ENCODE measurements around the gene ZNF282.

Gene ZNF282

DNA sequence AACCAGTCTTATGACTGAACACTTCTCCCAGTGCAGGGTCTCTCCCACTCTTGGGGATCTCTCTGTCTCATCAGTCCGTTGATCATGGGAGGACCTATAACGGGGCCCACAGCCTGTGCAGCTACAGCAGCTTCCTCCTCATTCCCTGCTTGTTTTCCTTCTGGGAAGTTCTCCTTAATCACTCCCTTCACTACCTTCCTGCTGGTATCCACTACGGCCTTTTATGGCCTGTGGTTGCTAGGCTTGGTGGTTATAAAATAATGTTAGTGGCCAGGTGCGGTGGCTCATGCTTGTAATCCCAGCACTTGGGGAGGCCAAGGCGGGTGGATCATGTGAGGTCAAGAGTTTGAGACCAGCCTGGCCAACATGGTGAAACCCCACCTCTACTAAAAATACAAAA is 3.5 kb upstream of the ZNF282 start:
- peak overlapping the region in 1 of 2 experiments; percentile 12 for H3K4me3 ChIP-seq (ENCODE audit: low read depth in 1 of 2, low read length in 1 of 2)
- H3K9me3 ChIP-seq: no peaks in the 10 kb centered on the region
- H3K27ac ChIP-seq: peak overlapping the region; percentile 48
- H3K36me3 ChIP-seq: no peaks in the 10 kb centered on the region
- TF ChIP-seq, protein P1, sequence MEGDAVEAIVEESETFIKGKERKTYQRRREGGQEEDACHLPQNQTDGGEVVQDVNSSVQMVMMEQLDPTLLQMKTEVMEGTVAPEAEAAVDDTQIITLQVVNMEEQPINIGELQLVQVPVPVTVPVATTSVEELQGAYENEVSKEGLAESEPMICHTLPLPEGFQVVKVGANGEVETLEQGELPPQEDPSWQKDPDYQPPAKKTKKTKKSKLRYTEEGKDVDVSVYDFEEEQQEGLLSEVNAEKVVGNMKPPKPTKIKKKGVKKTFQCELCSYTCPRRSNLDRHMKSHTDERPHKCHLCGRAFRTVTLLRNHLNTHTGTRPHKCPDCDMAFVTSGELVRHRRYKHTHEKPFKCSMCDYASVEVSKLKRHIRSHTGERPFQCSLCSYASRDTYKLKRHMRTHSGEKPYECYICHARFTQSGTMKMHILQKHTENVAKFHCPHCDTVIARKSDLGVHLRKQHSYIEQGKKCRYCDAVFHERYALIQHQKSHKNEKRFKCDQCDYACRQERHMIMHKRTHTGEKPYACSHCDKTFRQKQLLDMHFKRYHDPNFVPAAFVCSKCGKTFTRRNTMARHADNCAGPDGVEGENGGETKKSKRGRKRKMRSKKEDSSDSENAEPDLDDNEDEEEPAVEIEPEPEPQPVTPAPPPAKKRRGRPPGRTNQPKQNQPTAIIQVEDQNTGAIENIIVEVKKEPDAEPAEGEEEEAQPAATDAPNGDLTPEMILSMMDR (IDR thresholded peaks at IDR 0.05): no peak
- no peaks in the 10 kb centered on the region for H3K27me3 ChIP-seq
- peaks cover 38 to 53% of the 10 kb centered on the region in 2 experiments for H3K4me1 ChIP-seq (ENCODE audit: control insufficient read depth in 1 of 2, insufficient read depth in 1 of 2, low read depth in 1 of 2, low read length in 1 of 2)

DNA sequence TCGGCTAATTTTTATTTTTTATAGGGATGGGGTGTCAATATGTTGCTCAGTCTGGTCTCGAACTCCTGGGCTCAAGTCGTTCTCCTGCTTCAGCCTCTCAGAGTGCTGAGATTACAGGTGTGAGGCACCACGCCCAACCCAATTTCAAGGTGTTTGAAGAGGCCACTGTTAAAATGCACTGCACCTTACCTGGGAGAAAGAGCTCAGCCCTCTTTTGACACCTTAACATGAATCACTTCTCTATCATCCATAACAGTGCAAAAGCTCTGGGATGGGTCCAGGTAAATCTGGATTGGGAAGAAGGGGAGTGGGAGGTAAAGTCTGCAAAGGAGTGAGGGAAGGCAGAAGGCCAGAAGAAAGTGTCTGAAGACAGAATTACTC is 557 bp upstream of the ZNF282 start:
- H3K9me3 ChIP-seq: no peaks in the 10 kb centered on the region
- H3K4me3 ChIP-seq (ENCODE audit: low read depth in 1 of 2, low read length in 1 of 2): peak overlapping the region; percentile 69 to 77
- peaks cover 19% of the 10 kb centered on the region for H3K36me3 ChIP-seq
- peaks cover 44 to 52% of the 10 kb centered on the region in 2 experiments for H3K4me1 ChIP-seq (ENCODE audit: control insufficient read depth in 1 of 2, insufficient read depth in 1 of 2, low read depth in 1 of 2, low read length in 1 of 2)
- TF ChIP-seq, protein P1 (IDR thresholded peaks at IDR 0.05): no peak
- H3K27me3 ChIP-seq: no peaks in the 10 kb centered on the region
- H3K27ac ChIP-seq: peak overlapping the region; percentile 90

DNA sequence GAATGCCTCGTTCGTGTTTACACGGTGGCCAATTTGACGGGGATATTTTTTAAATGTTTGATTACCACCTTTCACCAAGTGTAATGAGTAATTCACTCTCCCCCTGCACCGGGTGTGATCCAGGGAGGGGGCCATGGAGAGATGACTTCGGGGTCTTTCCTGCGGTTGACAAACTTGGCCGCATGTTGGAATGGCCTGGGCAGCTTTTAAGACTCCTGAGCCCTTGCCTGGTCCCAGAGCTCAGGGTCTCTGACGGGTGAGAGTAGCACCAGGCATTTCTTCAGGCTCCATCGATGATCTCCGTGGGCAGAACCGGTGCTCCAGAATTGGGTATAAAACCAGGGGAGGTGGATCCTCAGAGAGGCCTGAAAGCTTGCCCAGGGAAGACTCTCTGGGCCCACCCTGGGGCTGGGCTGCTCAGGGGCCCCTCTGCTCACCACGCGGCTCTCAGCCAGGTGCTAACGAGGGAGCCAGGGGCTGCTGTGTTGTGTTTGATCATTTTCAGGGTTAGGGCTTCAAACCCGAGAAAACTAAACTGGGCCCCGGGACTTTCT is 882 bp downstream of the ZNF282 start:
- Histone ChIP-seq H3K27ac (peak overlapping the region; percentile 90), H3K4me3 (ENCODE audit: low read depth in 1 of 2, low read length in 1 of 2) (peak overlapping the region; percentile 69 to 72), H3K36me3 (peaks cover 34% of the 10 kb centered on the region), H3K4me1 (ENCODE audit: control insufficient read depth in 1 of 2, insufficient read depth in 1 of 2, low read depth in 1 of 2, low read length in 1 of 2) (peaks cover 33 to 39% of the 10 kb centered on the region in 2 experiments), H3K9me3 (no peaks in the 10 kb centered on the region), H3K27me3 (no peaks in the 10 kb centered on the region)
- TF ChIP-seq, protein P1 (IDR thresholded peaks at IDR 0.05): no peak

DNA sequence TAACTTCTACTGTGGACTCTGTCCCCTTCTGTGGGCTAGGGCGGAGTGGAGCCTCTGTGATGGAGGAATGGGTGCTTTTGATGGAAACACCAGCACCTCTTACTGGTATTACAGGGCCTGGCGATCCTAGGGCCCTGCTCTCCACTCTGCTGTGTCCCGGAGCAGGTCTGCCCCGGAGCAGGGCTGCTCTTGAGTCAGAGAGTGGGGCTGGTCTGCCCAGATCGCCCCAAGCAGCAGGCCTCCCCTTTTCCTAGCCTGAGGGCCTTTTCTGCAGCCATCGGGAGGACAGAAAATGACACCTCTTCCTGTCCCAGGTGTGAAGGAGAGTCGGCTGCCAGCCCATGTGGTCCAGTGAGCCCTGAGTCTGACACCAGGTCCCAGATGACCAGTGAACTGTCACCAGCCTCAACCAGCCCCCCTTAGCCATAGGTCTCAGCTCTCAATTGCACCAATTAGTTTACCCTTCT is 1.4 kb downstream of the ZNF282 start:
- peak overlapping the region; percentile 69 to 72 for H3K4me3 ChIP-seq (ENCODE audit: low read depth in 1 of 2, low read length in 1 of 2)
- no peaks in the 10 kb centered on the region for H3K27me3 ChIP-seq
- peaks cover 28 to 34% of the 10 kb centered on the region in 2 experiments for H3K4me1 ChIP-seq (ENCODE audit: control insufficient read depth in 1 of 2, insufficient read depth in 1 of 2, low read depth in 1 of 2, low read length in 1 of 2)
- H3K36me3 ChIP-seq: peaks cover 39% of the 10 kb centered on the region
- H3K9me3 ChIP-seq: no peaks in the 10 kb centered on the region
- H3K27ac ChIP-seq: peak overlapping the region; percentile 90
- TF ChIP-seq, protein P1 (IDR thresholded peaks at IDR 0.05): no peak

DNA sequence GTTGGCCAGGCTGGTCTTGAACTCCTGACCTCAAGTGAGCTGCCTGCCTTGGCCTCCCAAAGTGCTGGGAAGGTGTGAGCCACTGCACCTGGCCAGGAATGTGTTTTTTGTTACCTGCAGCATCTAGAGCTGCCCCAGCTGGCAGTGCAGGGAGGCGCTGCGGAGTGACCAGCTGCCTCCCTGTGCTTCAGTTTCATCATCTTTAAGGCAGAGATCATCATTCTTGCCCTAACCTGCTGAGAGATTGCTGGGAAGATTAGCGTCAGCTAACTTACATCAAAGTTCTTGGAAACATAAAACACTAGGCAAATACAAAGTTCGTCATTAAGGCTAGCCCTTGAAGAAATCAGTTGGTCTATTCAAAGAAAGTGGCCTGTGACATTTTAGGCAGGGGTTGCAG is 2.3 kb downstream of the ZNF282 start:
- no peaks in the 10 kb centered on the region for H3K9me3 ChIP-seq
- H3K27ac ChIP-seq: no peak overlapping the region
- TF ChIP-seq, protein P1 (IDR thresholded peaks at IDR 0.05): no peak
- no peaks in the 10 kb centered on the region for H3K27me3 ChIP-seq
- peaks cover 47% of the 10 kb centered on the region for H3K36me3 ChIP-seq
- H3K4me3 ChIP-seq (ENCODE audit: low read depth in 1 of 2, low read length in 1 of 2): no peak overlapping the region
- H3K4me1 ChIP-seq (ENCODE audit: control insufficient read depth in 1 of 2, insufficient read depth in 1 of 2, low read depth in 1 of 2, low read length in 1 of 2): peaks cover 24 to 28% of the 10 kb centered on the region in 2 experiments

All from neutrophil (primary cell).